ENCODE data around the gene BRPF1. TPM values are rescaled to one million over a fixed set of nuclear protein-coding genes. Genes with fewer than 3 reads are reported as not detected.
A peak's percentile ranks its signal among the peaks of the same experiment; 100 is the strongest.

BRPF1 gene
- polyA plus RNA-seq, 1 donor from 2014 or later, result 14.9 TPM

DNA sequence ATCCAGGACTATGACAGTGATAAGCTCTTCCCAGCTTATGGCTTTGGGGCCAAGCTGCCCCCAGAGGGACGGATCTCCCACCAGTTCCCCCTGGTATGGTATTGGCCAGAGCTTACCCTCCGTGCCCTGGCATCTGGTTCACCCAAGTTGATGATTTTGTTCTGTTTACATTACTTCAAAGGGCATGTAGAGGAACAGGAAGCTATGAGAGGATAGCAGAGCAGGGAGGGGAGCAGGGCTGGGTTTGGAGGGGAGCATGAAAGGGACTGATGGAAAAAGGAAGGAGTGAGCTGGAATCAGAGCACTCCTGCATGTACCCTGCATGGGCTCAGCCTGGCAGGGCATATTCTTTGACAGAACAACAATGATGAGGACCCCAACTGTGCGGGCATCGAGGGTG lies 13.4 kb upstream of the BRPF1 start:
- no peaks in the 10 kb centered on the region for H3K79me2 ChIP-seq (replicated peaks; ENCODE audit: insufficient read depth, low read length)
- H2AFZ ChIP-seq (ENCODE audit: low read depth, low read length), result no peak overlapping the region
- TF ChIP-seq MXI1 (conservative IDR thresholded peaks at IDR 0.05; ENCODE audit: poor library complexity, severe bottlenecking) (no peak), EP300 (conservative IDR thresholded peaks at IDR 0.05; ENCODE audit: poor library complexity, severe bottlenecking) (no peak), SMC3 (conservative IDR thresholded peaks at IDR 0.05; ENCODE audit: poor library complexity) (no peak), EZH2 (IDR thresholded peaks at IDR 0.05; ENCODE audit: borderline replicate concordance, insufficient read depth, low read length, poor library complexity, severe bottlenecking) (no peak), TAF1 (IDR thresholded peaks at IDR 0.05; ENCODE audit: low read depth) (no peak), RAD21 (conservative IDR thresholded peaks at IDR 0.05) (no peak), POLR2AphosphoS5 (IDR thresholded peaks at IDR 0.05) (no peak)
- TF ChIP-seq, protein P1, sequence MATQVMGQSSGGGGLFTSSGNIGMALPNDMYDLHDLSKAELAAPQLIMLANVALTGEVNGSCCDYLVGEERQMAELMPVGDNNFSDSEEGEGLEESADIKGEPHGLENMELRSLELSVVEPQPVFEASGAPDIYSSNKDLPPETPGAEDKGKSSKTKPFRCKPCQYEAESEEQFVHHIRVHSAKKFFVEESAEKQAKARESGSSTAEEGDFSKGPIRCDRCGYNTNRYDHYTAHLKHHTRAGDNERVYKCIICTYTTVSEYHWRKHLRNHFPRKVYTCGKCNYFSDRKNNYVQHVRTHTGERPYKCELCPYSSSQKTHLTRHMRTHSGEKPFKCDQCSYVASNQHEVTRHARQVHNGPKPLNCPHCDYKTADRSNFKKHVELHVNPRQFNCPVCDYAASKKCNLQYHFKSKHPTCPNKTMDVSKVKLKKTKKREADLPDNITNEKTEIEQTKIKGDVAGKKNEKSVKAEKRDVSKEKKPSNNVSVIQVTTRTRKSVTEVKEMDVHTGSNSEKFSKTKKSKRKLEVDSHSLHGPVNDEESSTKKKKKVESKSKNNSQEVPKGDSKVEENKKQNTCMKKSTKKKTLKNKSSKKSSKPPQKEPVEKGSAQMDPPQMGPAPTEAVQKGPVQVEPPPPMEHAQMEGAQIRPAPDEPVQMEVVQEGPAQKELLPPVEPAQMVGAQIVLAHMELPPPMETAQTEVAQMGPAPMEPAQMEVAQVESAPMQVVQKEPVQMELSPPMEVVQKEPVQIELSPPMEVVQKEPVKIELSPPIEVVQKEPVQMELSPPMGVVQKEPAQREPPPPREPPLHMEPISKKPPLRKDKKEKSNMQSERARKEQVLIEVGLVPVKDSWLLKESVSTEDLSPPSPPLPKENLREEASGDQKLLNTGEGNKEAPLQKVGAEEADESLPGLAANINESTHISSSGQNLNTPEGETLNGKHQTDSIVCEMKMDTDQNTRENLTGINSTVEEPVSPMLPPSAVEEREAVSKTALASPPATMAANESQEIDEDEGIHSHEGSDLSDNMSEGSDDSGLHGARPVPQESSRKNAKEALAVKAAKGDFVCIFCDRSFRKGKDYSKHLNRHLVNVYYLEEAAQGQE (IDR thresholded peaks at IDR 0.05; ENCODE audit: borderline replicate concordance), result no peak
- TF ChIP-seq, protein P2, sequence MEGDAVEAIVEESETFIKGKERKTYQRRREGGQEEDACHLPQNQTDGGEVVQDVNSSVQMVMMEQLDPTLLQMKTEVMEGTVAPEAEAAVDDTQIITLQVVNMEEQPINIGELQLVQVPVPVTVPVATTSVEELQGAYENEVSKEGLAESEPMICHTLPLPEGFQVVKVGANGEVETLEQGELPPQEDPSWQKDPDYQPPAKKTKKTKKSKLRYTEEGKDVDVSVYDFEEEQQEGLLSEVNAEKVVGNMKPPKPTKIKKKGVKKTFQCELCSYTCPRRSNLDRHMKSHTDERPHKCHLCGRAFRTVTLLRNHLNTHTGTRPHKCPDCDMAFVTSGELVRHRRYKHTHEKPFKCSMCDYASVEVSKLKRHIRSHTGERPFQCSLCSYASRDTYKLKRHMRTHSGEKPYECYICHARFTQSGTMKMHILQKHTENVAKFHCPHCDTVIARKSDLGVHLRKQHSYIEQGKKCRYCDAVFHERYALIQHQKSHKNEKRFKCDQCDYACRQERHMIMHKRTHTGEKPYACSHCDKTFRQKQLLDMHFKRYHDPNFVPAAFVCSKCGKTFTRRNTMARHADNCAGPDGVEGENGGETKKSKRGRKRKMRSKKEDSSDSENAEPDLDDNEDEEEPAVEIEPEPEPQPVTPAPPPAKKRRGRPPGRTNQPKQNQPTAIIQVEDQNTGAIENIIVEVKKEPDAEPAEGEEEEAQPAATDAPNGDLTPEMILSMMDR (IDR thresholded peaks at IDR 0.05; ENCODE audit: poor library complexity, severe bottlenecking), result no peak
- no peaks in the 10 kb centered on the region for H3K9me3 ChIP-seq (ENCODE audit: low read length)
- no peak overlapping the region for H3K9ac ChIP-seq (ENCODE audit: low read length)
- H3K27ac ChIP-seq (ENCODE audit: low read length), result no peak overlapping the region
- H3K4me3 ChIP-seq (ENCODE audit: low read length), result no peak overlapping the region
- H3K27me3 ChIP-seq (ENCODE audit: insufficient read depth, low read depth, low read length), result no peaks in the 10 kb centered on the region
- H3F3A ChIP-seq (ENCODE audit: insufficient read depth, low read length, poor library complexity, severe bottlenecking), result no peaks in the 10 kb centered on the region
- no peak overlapping the region for H3K4me2 ChIP-seq (ENCODE audit: low read length)
- H4K20me1 ChIP-seq (ENCODE audit: insufficient read depth), result no peaks in the 10 kb centered on the region
- H3K9me2 ChIP-seq (ENCODE audit: insufficient read depth, low read length), result no peaks in the 10 kb centered on the region
- H3K36me3 ChIP-seq (ENCODE audit: insufficient read depth, low read length), result no peaks in the 10 kb centered on the region

DNA sequence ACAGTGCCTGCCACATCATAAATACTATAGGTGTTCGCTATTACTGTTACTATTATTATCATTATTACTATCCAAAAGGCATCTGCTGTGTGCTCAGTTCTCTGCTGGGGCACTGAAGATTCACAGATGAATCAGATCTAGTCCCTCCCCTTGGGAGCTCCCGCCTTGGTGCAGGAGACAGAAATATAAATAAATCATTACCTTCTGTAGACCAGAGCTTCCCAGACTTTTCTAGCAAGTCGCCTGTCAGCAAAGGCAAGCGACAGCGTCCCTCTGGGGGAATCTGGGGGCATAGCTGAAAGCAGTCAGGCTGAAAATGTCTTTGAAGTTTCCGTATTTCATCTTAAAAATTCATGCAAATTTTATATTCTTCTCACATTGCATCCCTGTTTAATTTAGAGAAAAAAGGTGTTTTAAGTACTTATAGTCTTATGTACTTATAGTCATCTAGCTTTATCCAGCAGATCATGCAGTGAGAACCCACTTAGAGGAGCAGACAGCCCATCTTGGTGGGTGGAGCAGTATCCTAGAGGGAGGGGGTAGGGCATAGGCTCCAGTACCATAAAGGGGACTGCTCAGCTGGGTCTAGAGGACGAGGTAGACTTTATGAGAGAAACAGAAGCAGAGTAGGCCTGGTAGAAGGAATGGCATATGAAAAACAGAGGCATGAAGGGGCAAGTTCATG lies 10.4 kb upstream of the BRPF1 start:
- Histone ChIP-seq H3F3A (ENCODE audit: insufficient read depth, low read length, poor library complexity, severe bottlenecking) (no peaks in the 10 kb centered on the region), H3K4me3 (ENCODE audit: low read length) (peak overlapping the region; percentile 48), H3K9me3 (ENCODE audit: low read length) (no peaks in the 10 kb centered on the region), H3K36me3 (ENCODE audit: insufficient read depth, low read length) (no peaks in the 10 kb centered on the region), H3K79me2 (replicated peaks; ENCODE audit: insufficient read depth, low read length) (no peaks in the 10 kb centered on the region), H3K4me2 (ENCODE audit: low read length) (peak overlapping the region; percentile 43), H3K9me2 (ENCODE audit: insufficient read depth, low read length) (no peaks in the 10 kb centered on the region), H3K27ac (ENCODE audit: low read length) (peak overlapping the region; percentile 49), H3K27me3 (ENCODE audit: insufficient read depth, low read depth, low read length) (no peaks in the 10 kb centered on the region), H4K20me1 (ENCODE audit: insufficient read depth) (no peaks in the 10 kb centered on the region), H2AFZ (ENCODE audit: low read depth, low read length) (no peak overlapping the region), H3K9ac (ENCODE audit: low read length) (peak overlapping the region; percentile 15)
- TF ChIP-seq EP300 (conservative IDR thresholded peaks at IDR 0.05; ENCODE audit: poor library complexity, severe bottlenecking) (peak; percentile 59), TAF1 (IDR thresholded peaks at IDR 0.05; ENCODE audit: low read depth) (no peak), POLR2AphosphoS5 (IDR thresholded peaks at IDR 0.05) (peak; percentile 23), RAD21 (conservative IDR thresholded peaks at IDR 0.05) (peak; percentile 33)
